Heart left ventricle (tissue), 13 donors: Measurements from ENCODE around the gene MOCS2.

ENCODE experiments used
- POLR2A ChIP-seq, 2 donors: fragments of 450-650 bp; IDR thresholded peaks; one replicate each; pipeline ENCODE4 v1.6.1; 2017; ENCODE audit warnings: antibody characterized with exemption in 2 of 2, mild to moderate bottlenecking in 2 of 2, moderate library complexity in 2 of 2
- TF ChIP-seq, protein P1 (sequence below), 12 donors: fragments of 200-600 bp; sonication (generic) in 4 of 12; IDR thresholded peaks; one replicate each; pipeline versions ENCODE4 v1.5.0 to v1.8.0; 2018 to 2022; ENCODE audit warnings: antibody characterized with exemption in 12 of 12, mild to moderate bottlenecking in 5 of 12
- donor health status: ischemic (EF 13 %, LVEDD 7.1; RV severe dilation, severe dysfunction).
- donor health status: DM: no; HTN: yes; CAD: no.
- donor health status: DM: no; HTN: no; CAD: no.
- donor health status: ischemic (EF 25% LVEDD 6.9; RV normal size, moderate dysfunction).
- donor health status: ischemic (EF 25% LVEDD 5.7; RV mildly dilated, moderate dysfunction).
- donor health status: ischemic (EF 35%, LVEDD 5.7; RV mildly dilated, moderate dysfunction).
- donor health status: nonischemic (EF 11% LVEDD 7.7; RV severe dilation, severe dysfunction).
- donor health status: DM: yes; HTN: yes; CAD: no.
- donor health status: PGD.
- donor health status: ischemic (EF 29% LVEDD 5.4; RV normal size, mild dysfunction).
- donor health status: nonischemic (EF 23%, LVEDD 6.1; RV moderate dilation, normal function).

DNA sequence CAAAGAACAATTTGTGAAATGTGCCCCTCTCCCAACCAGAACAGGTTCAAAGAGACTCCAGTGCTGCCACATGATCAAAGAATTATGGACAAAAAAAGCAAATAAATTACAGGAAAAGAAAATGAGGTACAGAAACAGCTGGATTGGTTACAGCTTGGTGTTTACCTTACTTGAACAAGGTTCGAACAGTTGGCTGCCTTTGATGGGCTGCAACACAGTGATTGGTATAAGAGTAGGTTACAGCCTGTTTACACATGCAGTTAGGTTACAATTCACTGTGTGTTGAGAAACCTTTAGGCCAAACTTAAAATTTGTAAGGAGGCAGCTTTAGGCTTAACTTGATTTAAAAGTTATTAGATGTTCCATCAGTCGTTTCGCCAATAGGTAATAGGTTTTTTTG is 3.4 kb upstream of the MOCS2 start:
- TF ChIP-seq POLR2A (IDR thresholded peaks at IDR 0.05): no peak
- TF ChIP-seq, protein P1, sequence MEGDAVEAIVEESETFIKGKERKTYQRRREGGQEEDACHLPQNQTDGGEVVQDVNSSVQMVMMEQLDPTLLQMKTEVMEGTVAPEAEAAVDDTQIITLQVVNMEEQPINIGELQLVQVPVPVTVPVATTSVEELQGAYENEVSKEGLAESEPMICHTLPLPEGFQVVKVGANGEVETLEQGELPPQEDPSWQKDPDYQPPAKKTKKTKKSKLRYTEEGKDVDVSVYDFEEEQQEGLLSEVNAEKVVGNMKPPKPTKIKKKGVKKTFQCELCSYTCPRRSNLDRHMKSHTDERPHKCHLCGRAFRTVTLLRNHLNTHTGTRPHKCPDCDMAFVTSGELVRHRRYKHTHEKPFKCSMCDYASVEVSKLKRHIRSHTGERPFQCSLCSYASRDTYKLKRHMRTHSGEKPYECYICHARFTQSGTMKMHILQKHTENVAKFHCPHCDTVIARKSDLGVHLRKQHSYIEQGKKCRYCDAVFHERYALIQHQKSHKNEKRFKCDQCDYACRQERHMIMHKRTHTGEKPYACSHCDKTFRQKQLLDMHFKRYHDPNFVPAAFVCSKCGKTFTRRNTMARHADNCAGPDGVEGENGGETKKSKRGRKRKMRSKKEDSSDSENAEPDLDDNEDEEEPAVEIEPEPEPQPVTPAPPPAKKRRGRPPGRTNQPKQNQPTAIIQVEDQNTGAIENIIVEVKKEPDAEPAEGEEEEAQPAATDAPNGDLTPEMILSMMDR (IDR thresholded peaks at IDR 0.05): no peak
